IMR-90 (cell line): Measurements from ENCODE around the gene SNRPD2. TPM values are rescaled to one million over a fixed set of nuclear protein-coding genes. Genes with fewer than 3 reads are reported as not detected.

Experiments used
- ATAC-seq: fragments of 200-7000 bp; cut with Tn5 transposase; 2 replicates; pipeline ENCODE4 v1.9.1; 2020; ENCODE audit warnings: low read depth, mild to moderate bottlenecking, moderate library complexity
- BruUV-seq: library from RNA; stranded (reverse); fragments of 400-500 nt; replicated peaks from 2 replicates; lab custom pipeline; 2021; lab: Mats Ljungman, UMichigan
- CTCF ChIA-PET: fragments of 300-600 bp; formaldehyde crosslinking; extraction: SDS; loops from one replicate; lab custom pipeline; 2021; ENCODE audit warnings: antibody characterized with exemption; lab: Yijun Ruan, JAX
- POLR2A ChIA-PET: fragments of 300-600 bp; sonication (Branson Sonifier 250); formaldehyde crosslinking; loops from one replicate; lab custom pipeline; 2022; ENCODE audit warnings: antibody characterized with exemption; ENCODE audit not compliant: unreplicated experiment; lab: Charles Lee
- DNase-seq: peaks from one replicate; pipeline ENCODE4 v3.0.0; 2013
- H2AFZ ChIP-seq: replicated peaks from 2 replicates; pipeline ENCODE3; 2013; ENCODE audit warnings: low read length, mild to moderate bottlenecking; ENCODE audit not compliant: poor library complexity
- H2AK5ac ChIP-seq: 2 replicates; pipeline ENCODE4 v1.6.1; 2013; ENCODE audit warnings: low read depth, low read length, inconsistent platforms
- H2AK9ac ChIP-seq: replicated peaks from 2 replicates; pipeline ENCODE3; 2013; ENCODE audit warnings: mild to moderate bottlenecking, low read depth, low read length, moderate library complexity; ENCODE audit not compliant: poor library complexity
- H2BK120ac ChIP-seq: 2 replicates; pipeline ENCODE4 v1.6.1; 2013; ENCODE audit warnings: low read depth, low read length, inconsistent platforms
- H2BK15ac ChIP-seq: 3 replicates; pipeline ENCODE4 v1.6.1; 2013; ENCODE audit warnings: low read depth, low read length, inconsistent platforms
- H2BK20ac ChIP-seq: 2 replicates; pipeline ENCODE4 v1.6.1; 2013; ENCODE audit warnings: low read depth, mild to moderate bottlenecking, inconsistent platforms, low read length, moderate library complexity
- H2BK5ac ChIP-seq: 2 replicates; pipeline ENCODE4 v1.6.1; 2013; ENCODE audit warnings: mild to moderate bottlenecking, low read depth, low read length, inconsistent platforms; ENCODE audit not compliant: poor library complexity, severe bottlenecking
- H3K14ac ChIP-seq: replicated peaks from 2 replicates; pipeline ENCODE4 v1.6.1; 2013; ENCODE audit warnings: low read depth, low read length, inconsistent platforms
- H3K18ac ChIP-seq: 2 replicates; pipeline ENCODE4 v1.6.1; 2013; ENCODE audit warnings: low read depth, low read length, control low read depth
- H3K23ac ChIP-seq: 2 replicates; pipeline ENCODE4 v1.6.1; 2013; ENCODE audit warnings: low read depth, low read length, inconsistent platforms
- H3K27ac ChIP-seq: 2 replicates; pipeline ENCODE4 v1.5.1; 2013; ENCODE audit warnings: mild to moderate bottlenecking, control low read depth, low read length; ENCODE audit not compliant: insufficient read depth
- H3K27me3 ChIP-seq: 2 replicates; pipeline ENCODE4 v1.6.1; 2013; ENCODE audit warnings: low read length; ENCODE audit not compliant: control insufficient read depth, insufficient read depth
- H3K36me3 ChIP-seq: 2 replicates; pipeline ENCODE4 v1.6.1; 2013; ENCODE audit warnings: low read length, mixed read lengths; ENCODE audit not compliant: control insufficient read depth, insufficient read depth
- H3K4ac ChIP-seq: 2 replicates; pipeline ENCODE4 v1.6.1; 2013; ENCODE audit warnings: low read depth, low read length, inconsistent platforms
- H3K4me1 ChIP-seq: 2 replicates; pipeline ENCODE4 v1.6.1; 2013; ENCODE audit warnings: low read length, mixed read lengths; ENCODE audit not compliant: control insufficient read depth, insufficient read depth
- H3K4me2 ChIP-seq: 2 replicates; pipeline ENCODE4 v1.6.1; 2013; ENCODE audit warnings: low read depth, mild to moderate bottlenecking, control low read depth, low read length, moderate library complexity
- H3K4me3 ChIP-seq: 2 replicates; pipeline ENCODE4 v1.5.1; 2013; ENCODE audit warnings: low read depth, mild to moderate bottlenecking, control low read depth, low read length, moderate library complexity; ENCODE audit not compliant: insufficient read depth
- H3K56ac ChIP-seq: 2 replicates; pipeline ENCODE4 v1.6.1; 2013; ENCODE audit warnings: low read length, inconsistent platforms; ENCODE audit not compliant: insufficient read depth; ENCODE audit errors: extremely low read depth
- H3K79me1 ChIP-seq, 2 experiments: 2 replicates each; pipeline ENCODE4 v1.6.1; 2013; ENCODE audit warnings: low read length in 2 of 2, inconsistent platforms in 1 of 2, low read depth in 1 of 2
- H3K9ac ChIP-seq: 2 replicates; pipeline ENCODE4 v1.6.1; 2013; ENCODE audit warnings: low read depth, low read length, control low read depth
- H3K9me1 ChIP-seq: 2 replicates; pipeline ENCODE4 v1.6.1; 2013; ENCODE audit warnings: low read length, inconsistent platforms; ENCODE audit not compliant: insufficient read depth
- H3K9me3 ChIP-seq: 2 replicates; pipeline ENCODE4 v1.6.1; 2013; ENCODE audit warnings: low read length; ENCODE audit not compliant: control insufficient read depth, insufficient read depth
- H4K20me1 ChIP-seq: 2 replicates; pipeline ENCODE4 v1.6.1; 2013; ENCODE audit warnings: low read length, inconsistent platforms; ENCODE audit not compliant: insufficient read depth
- H4K5ac ChIP-seq: 2 replicates; pipeline ENCODE4 v1.6.1; 2013; ENCODE audit warnings: mild to moderate bottlenecking, low read depth, low read length, control low read depth
- H4K8ac ChIP-seq, 2 experiments: 2 replicates each; pipeline ENCODE4 v1.6.1; 2013; ENCODE audit warnings: low read depth in 2 of 2, low read length in 2 of 2, control low read depth in 1 of 2, inconsistent platforms in 1 of 2
- H4K91ac ChIP-seq: 2 replicates; pipeline ENCODE4 v1.6.1; 2013; ENCODE audit warnings: low read depth, low read length, inconsistent platforms; ENCODE audit not compliant: insufficient read depth
- CEBPB ChIP-seq: IDR thresholded peaks from 2 replicates; pipeline ENCODE4 v1.6.1; 2012; ENCODE audit warnings: low read depth, low read length, improper control_type of control experiment
- CHD1 ChIP-seq: IDR thresholded peaks from 2 replicates; pipeline ENCODE4 v1.6.1; 2012; ENCODE audit warnings: low read depth, low read length, improper control_type of control experiment
- FOS ChIP-seq: fragments of 150-350 bp; IDR thresholded peaks from 2 replicates; pipeline ENCODE4 v1.6.1; 2016; ENCODE audit warnings: low read depth, low read length
- MAFK ChIP-seq: IDR thresholded peaks from 2 replicates; pipeline ENCODE4 v1.6.1; 2012; ENCODE audit warnings: low read depth, low read length, improper control_type of control experiment
- MAZ ChIP-seq: IDR thresholded peaks from 2 replicates; pipeline ENCODE4 v1.6.1; 2012; ENCODE audit warnings: low read depth, mild to moderate bottlenecking, low read length, improper control_type of control experiment, moderate library complexity, borderline replicate concordance
- MXI1 ChIP-seq: IDR thresholded peaks from 2 replicates; pipeline ENCODE4 v1.6.1; 2012; ENCODE audit warnings: low read depth, mild to moderate bottlenecking, low read length, moderate library complexity, borderline replicate concordance
- NFE2L2 ChIP-seq: fragments of 150-350 bp; IDR thresholded peaks from 2 replicates; pipeline ENCODE4 v1.6.1; 2016; ENCODE audit warnings: low read depth, mild to moderate bottlenecking, low read length
- POLR2A ChIP-seq: IDR thresholded peaks from 2 replicates; pipeline ENCODE4 v1.6.1; 2012; ENCODE audit warnings: mild to moderate bottlenecking, low read depth, low read length
- RAD21 ChIP-seq: IDR thresholded peaks from 2 replicates; pipeline ENCODE4 v1.6.1; 2012; ENCODE audit warnings: low read length, improper control_type of control experiment
- RCOR1 ChIP-seq: IDR thresholded peaks from 2 replicates; pipeline ENCODE4 v1.6.1; 2012; ENCODE audit warnings: mild to moderate bottlenecking, low read length, improper control_type of control experiment; ENCODE audit not compliant: insufficient replicate concordance
- SMC3 ChIP-seq: fragments of 150-350 bp; IDR thresholded peaks from 2 replicates; pipeline ENCODE4 v1.6.1; 2016; ENCODE audit warnings: low read depth, mild to moderate bottlenecking, antibody characterized with exemption, low read length, moderate library complexity
- WGBS, 2 experiments: methylation state at CpG; one replicate each; pipeline versions ENCODE4 v1.1.5 to v1.1.7; 2013; ENCODE audit warnings: missing lambda C conversion rate in 2 of 2; ENCODE audit not compliant: insufficient read length in 1 of 2; ENCODE audit errors: extremely low coverage in 2 of 2; 5-methylcytosine and 5-hydroxymethylcytosine counted together
- dilution Hi-C: fragments of 300-500 bp; cut with HindIII; formaldehyde crosslinking; loops from one replicate; pipeline ENCODE4 v1.14.3; 2018; ENCODE audit warnings: low sequenced_read_pairs; ENCODE audit not compliant: unreplicated experiment
- in situ Hi-C: fragments of 300-500 bp; cut with MboI; formaldehyde crosslinking; loops from 3 replicates; pipeline ENCODE4 v1.14.3; 2019; ENCODE audit warnings: low sequenced_read_pairs, inconsistent platforms, mixed read lengths
- intact Hi-C: fragments of 100-400 bp; cut with micrococcal nuclease; formaldehyde crosslinking; loops from 2 replicates; pipeline ENCODE4 v1.10.0; 2022
- polyA plus RNA-seq, 3 experiments: library from polyadenylated mRNA; depleted of rRNA; stranded (reverse); fragments of >200 nt; gene quantifications; 2 replicates each; pipeline ENCODE4 v1.2.3, GENCODE V29; 2012; ENCODE audit warnings: low replicate concordance in 1 of 3
- total RNA-seq: library from RNA; depleted of rRNA; stranded (reverse); fragments of >200 nt; gene quantifications from 2 replicates; pipeline ENCODE4 v1.2.3, GENCODE V29; 2012
- TF ChIP-seq, protein P1 (sequence below): fragments of 150-350 bp; IDR thresholded peaks from 2 replicates; pipeline ENCODE4 v1.6.1; 2017; ENCODE audit warnings: mild to moderate bottlenecking, antibody characterized with exemption, low read length, low read depth
- TF ChIP-seq, protein P2 (sequence below): fragments of 150-350 bp; IDR thresholded peaks from 2 replicates; pipeline ENCODE4 v1.6.1; 2016; ENCODE audit warnings: low read depth, mild to moderate bottlenecking, low read length, moderate library complexity, borderline replicate concordance

SNRPD2 gene
- total and polyA plus RNA-seq, 2 of the 4 experiments (the other 2 are of a cell fraction), result 587 to 877 TPM

DNA sequence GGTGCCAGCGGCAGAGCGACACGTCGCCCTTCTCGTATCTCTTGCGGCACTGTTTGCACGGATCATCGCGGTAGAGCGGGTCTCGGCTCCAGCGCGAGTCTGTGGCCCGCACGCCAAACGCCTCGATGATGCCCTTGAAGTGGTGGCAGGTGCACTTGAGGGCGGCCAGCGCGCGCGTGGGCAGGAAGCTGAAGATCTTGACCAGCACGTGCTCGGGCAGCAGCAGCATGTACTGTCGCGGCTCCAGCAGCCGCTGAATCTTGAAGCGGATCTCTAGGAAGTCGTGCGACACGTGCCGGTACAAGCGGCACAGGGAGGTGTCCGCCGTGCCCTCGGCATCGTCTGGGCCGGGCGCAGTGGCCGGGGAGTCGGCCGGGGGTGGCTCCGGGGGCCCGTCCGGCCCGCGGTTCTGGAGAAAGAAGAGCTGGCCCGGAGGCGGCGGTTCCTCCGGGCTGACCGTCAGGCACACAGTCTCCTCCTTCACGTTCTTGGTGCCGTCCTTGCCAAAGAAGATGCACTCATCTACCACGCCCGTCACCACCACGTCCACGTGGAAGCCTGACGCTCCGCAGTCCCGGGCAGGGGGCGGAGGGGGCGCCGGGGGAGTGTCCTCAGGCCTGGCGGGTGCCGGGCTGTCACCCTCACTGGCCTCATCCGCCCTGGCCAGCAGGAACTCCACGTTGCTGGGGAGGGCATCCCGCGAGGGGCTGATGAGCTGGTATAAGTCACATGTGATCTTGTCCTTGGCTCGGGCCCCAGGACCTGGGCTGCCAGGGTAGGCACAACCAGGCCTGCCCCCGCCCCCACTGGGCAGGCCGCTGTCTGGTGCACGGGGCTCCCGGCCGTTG lies 20.3 kb upstream of the SNRPD2 start:
- H4K8ac ChIP-seq, result no peak overlapping the region
- H3K56ac ChIP-seq, result no peak overlapping the region
- POLR2A ChIA-PET, result no interaction called here
- H3K36me3 ChIP-seq, result peaks cover 20% of the 10 kb centered on the region
- ATAC-seq (no peak), DNase-seq (no peak)
- intact Hi-C loops (no loop called here), dilution Hi-C loops (no loop called here), in situ Hi-C loops (no loop called here)
- H2BK120ac ChIP-seq, result no peak overlapping the region
- no peak overlapping the region for H4K5ac ChIP-seq
- H3K4me2 ChIP-seq, result no peak overlapping the region
- no peaks in the 10 kb centered on the region for H3K9me1 ChIP-seq
- no peak overlapping the region for H3K4me3 ChIP-seq
- peaks cover 2% of the 10 kb centered on the region; the same call in 1 of the 2 replicates for H3K4me1 ChIP-seq
- H3K9me3 ChIP-seq, result no peaks in the 10 kb centered on the region
- no peak overlapping the region for H3K27ac ChIP-seq
- H2AFZ ChIP-seq, result peak overlapping the region; percentile 8
- H3K14ac ChIP-seq, result no peak overlapping the region
- WGBS, 2 experiments, result 94% methylated on average over 56 of the region's 76 CpGs; no CpG with 5 or more reads in 1 of the 2 experiments
- CTCF ChIA-PET, result no interaction called here
- no peak overlapping the region for H3K18ac ChIP-seq
- no peak overlapping the region for H2AK9ac ChIP-seq
- no TSS peak for BruUV-seq
- no peak overlapping the region for H3K23ac ChIP-seq
- no peak for TF ChIP-seq MXI1
- no peak for TF ChIP-seq CEBPB
- TF ChIP-seq, protein P1, sequence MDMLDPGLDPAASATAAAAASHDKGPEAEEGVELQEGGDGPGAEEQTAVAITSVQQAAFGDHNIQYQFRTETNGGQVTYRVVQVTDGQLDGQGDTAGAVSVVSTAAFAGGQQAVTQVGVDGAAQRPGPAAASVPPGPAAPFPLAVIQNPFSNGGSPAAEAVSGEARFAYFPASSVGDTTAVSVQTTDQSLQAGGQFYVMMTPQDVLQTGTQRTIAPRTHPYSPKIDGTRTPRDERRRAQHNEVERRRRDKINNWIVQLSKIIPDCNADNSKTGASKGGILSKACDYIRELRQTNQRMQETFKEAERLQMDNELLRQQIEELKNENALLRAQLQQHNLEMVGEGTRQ, result no peak
- TF ChIP-seq, protein P2, sequence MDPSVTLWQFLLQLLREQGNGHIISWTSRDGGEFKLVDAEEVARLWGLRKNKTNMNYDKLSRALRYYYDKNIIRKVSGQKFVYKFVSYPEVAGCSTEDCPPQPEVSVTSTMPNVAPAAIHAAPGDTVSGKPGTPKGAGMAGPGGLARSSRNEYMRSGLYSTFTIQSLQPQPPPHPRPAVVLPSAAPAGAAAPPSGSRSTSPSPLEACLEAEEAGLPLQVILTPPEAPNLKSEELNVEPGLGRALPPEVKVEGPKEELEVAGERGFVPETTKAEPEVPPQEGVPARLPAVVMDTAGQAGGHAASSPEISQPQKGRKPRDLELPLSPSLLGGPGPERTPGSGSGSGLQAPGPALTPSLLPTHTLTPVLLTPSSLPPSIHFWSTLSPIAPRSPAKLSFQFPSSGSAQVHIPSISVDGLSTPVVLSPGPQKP, result no peak
- no peak for TF ChIP-seq POLR2A
- no peak for TF ChIP-seq RAD21
- TF ChIP-seq MAZ, result no peak
- TF ChIP-seq RCOR1, result no peak
- TF ChIP-seq FOS, result no peak
- no peak for TF ChIP-seq CHD1
- TF ChIP-seq NFE2L2, result no peak
- no peak for TF ChIP-seq SMC3
- no peak for TF ChIP-seq MAFK
- no peak overlapping the region for H3K9ac ChIP-seq
- no peak overlapping the region for H4K91ac ChIP-seq
- H3K79me1 ChIP-seq, result peaks cover 27 to 60% of the 10 kb centered on the region in 2 experiments
- H4K20me1 ChIP-seq, result no peaks in the 10 kb centered on the region
- H3K4ac ChIP-seq, result no peak overlapping the region
- H2BK15ac ChIP-seq, result no peak overlapping the region
- no peak overlapping the region for H2AK5ac ChIP-seq
- no peak overlapping the region for H2BK20ac ChIP-seq
- H2BK5ac ChIP-seq, result no peak overlapping the region
- H3K27me3 ChIP-seq, result no peaks in the 10 kb centered on the region
